Hypothalamus (tissue), 51 donors: ENCODE data around the gene VAMP1.
A peak's percentile ranks its signal among the peaks of the same experiment; 100 is the strongest.
"Not testable (repeated sequence)": the region's sequence is repeated elsewhere in the genome, so short reads cannot be mapped to it uniquely, and the experiment has no call there.

Source experiments
- DNase-seq, 51 donors: peaks; one replicate each; lab custom pipeline; 2025; lab: John Stamatoyannopoulos, UW

VAMP1 gene, protein sequence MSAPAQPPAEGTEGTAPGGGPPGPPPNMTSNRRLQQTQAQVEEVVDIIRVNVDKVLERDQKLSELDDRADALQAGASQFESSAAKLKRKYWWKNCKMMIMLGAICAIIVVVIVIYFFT

DNA sequence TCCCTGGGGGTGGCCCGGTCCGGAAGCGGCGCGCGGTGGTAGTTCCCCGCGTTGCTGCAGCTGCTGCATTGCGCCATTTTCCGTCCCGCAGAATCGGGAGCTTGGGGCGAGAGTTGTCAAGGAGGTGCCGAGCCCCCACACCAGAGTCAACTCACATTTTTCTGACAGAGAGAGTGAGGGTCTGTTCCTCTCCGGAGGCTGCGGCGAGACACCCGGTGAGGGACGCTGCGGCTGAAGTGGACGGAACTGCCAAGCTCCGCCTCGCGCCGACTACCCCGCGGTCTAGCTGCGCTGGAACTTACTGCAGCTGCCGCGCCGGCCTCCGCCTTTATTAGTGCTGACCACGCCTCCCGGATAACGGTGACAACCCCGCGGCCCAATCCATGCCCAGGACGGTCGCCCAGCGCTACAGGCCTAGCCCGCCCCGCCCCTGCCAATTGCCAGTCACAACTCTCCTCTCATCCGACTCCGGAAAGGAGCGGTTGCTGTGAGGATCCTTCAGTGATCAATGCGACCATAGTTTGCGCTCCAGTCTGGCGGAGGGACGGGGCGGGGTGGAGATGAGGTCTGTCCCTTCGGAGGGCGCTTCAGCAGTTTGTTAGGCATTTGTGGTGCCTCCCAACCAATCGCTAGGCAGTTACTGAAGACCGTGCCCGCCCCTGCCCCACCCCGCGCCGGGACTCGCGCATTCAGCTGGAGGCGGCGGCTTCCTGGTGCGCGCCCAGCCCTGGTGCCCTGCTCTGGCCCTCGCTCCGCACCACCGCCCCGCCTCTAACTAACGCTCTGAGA is at the start of gene VAMP1:
VAMP1 (minus strand) TSS at position 303 of the 789 bp plus-strand sequence; CDS start at position 157, 146 bp downstream.
- peak; percentile 86 to 100 (median 99) for DNase-seq

DNA sequence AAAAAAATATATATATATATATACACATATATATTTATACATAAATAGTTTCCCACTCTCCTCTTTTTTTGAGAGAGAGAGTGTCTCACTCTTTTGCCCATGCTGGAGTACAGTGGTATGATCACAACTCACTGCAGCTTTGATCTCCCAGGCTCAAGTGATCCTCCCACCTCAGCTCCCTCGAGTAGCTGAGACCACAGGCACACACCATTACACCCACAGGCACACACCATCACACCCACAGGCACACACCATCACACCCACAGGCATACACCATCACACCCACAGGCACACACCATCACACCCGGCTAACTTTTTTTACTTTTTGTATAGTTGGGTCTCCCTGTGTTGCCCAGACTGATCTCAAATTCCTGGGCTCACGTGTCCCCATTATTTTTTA is 49.7 kb upstream of the VAMP1 start:
- DNase-seq = no peak

DNA sequence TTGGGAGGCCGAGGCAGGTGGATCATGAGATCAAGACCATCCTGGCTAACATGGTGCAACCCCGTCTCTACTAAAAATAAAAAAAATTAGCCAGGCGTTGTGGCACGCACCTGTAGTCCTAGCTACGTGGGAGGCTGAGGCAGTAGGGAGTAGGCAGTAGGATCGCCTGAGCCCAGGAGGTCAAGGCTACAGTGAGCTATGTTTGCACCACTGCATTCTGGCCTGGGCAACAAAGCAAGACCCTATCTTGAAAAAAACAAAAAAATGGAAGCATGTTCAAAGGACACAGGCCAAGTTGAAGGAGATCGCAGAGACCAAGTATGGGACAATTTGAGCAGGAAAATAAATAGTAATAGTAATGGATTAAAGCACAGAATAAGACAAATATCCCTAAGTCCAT is 37.6 kb upstream of the VAMP1 start:
- DNase-seq = no peak

DNA sequence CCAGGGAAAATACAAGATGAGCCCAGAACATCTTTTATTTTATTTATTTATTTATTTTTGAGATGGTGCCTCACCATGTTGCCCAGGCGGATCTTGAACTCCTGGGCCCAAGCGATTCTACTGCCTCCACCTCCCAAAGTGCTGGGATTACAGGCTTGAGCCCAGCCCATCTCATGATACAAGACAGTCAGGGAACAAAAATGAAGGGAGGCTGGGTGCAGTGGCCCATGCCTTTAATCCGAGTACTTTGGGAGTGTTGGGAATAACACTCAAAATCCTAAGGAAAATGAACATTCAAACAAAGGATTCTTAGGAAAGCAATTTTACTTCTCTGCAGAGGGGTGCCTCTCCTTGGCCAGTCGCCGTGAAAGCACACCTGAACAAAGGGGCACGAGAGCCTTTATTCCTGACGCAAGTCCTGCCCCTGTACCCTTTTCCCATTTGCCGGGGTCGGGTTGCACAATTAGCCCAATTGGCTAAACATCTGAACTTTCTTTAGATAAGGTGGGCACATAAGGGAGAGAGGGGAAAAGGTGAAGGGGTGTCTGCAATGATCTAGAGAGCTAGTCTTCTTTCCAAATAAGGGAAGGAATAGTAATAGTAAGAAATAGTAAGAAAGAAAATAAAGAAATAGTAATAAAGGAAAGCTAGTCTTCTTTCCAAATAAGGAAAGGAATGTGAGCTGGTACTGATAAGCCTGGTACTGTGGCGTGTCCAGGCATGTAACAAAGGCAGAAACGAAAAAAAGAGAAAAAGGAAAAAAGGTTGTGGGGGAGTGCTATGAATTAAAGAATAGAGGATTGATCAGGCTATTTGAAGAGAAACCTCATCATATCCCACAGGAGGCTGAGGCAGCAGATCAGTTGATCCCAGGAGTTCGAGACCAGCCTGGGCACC is 36.9 kb upstream of the VAMP1 start:
- DNase-seq = no peak

DNA sequence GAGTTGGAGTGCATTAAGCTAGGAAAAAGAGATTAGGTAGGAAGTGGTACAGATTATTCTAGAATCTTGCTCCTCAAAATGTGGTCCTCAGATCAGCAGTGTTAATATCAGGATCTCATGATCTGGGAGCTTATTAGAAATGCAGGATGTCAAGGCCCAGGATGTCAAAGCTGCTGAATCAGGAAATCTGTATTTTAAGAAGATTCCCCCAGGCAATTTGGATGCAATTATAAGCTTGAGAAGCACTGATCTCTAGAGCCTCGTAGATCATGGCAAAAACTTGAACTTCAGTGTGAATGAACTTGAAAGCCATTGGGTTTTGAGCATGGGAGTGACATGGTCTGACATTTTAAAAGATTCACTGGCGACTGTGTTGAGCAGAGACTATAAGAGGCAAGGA is 30.0 kb upstream of the VAMP1 start:
- DNase-seq = no peak

DNA sequence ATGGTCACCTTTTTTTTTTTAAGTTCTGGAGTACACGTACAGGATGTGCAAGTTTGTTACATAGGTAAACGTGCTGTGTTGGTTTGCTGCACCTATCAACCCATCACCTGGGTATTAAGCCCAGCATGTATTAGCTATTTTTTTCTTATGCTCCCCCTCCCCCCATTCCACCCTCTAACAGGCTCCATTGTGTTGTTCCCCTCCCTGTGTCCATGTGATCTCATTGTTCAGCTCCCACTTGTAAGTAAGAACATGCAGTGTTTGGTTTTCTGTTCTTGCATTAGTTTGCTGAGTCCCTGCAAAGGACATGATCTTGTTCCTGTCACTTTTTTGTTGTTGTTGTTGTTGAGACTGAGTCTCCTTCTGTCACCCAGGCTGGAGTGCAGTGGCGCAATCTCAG is 26.8 kb upstream of the VAMP1 start:
- peak in 19 of 51 donors; percentile 1 to 30 (median 12) for DNase-seq

DNA sequence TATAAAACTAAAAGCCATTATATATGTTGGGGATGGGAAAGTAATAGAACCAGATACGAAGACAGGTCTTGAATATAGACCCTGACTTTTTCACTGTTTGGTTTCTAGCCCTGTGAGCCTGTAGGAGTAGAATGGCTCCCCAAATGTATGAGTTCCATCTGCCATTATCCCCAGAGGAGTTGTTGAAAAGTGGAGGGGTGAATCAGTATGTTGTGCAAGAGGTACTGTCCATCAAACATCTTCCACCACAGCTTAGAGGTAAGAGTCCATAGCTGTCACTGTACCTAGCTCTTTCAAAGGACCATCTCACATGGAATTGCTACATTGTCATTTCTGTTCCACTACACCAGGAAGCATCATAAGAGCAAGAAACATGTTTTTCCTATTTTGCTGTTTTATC is 24.5 kb upstream of the VAMP1 start:
- DNase-seq = no peak

DNA sequence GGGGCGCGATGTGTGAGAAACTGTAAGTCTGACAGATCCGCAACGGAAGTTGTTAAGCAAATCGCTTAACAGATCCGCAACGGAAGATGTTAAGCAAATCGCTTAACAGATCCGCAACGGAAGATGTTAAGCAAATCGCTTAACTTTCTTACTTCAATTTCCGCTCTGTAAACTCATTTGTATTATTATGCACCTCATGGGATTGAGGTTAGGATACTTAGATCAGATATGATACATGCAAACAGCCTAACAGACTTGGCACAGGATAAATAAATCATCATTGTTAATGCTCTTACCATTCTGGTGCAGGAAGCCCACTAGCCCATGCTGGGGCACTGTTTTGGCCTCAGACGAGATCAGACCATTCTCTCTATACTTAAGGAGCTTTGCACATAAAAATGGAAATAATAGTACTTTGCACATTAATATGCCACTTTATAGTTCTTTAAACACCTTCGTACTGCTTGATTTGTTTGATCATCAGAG is 23.8 kb upstream of the VAMP1 start:
- DNase-seq = no peak

DNA sequence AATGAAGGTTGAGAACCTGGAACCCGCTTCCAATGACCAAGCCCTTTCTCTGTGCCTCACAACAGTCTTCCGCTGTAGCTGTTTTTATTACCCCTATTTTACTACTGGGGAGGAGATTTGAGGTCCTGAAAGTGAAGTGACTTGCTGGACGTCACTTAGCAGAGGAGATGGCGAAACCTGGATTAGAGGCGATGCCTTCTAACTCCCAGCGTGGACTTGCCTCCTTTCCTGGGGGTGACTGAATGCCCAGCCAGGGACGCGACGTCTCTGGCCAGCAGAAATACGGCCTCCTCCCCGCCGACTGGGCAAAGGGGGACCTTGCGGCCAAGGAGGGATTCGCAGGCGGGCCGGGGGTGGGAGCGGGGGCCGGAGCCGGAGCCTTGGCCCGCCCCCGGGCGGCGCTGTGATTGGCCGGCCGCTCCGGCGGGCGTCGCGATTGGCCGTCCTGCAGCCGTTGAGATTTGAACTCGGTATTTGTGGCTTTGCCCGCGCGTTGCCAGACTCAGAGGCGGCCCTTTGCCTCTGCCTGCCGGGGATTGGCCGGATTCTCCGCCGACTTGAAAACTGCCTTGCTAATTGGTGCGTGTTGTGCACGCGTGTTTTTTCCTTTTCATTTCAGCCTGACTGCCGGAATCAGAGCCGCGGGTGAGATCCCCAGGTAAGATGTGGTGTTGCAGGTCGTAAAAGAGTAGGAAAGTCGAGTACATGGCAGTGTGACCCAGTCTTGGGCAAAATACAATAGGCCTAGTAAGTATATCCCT is 23.2 kb upstream of the VAMP1 start, which contains the start of gene NCAPD2:
NCAPD2 (plus strand) TSS at position 606 of the 761 bp plus-strand sequence. CDS start 997 bp downstream, outside the sequence.
- DNase-seq = peak; percentile 48 to 98 (median 92)

DNA sequence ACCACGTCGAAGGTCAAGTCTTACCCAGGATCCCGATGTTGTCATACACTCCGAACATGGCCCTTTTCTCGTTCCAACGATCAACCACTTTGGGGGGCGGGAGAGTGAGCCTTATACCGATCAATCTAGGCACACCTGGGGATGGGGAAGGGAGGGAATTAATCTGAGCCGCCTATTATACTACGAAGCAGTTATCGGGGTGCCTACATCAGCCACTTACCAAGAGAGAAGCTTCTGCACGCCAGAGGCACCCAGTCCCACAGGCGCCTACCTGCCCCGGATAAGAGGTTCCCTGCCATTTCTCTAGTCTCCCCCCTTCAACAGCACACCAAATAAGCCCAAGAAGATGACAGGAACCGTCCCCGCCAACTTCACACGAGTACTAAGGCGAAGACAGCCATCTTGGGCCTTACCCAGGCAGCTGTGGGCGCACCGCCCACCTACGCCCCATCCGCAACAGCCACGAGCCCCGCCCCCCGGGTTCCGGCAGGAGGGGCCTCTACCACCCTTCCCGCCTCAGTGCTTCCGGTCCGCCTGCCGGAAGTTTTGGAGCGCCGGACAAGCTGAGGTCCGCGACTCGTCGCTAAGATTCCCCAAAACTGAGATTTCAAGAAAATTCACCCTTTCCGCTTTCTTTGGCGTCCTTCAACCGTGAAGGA is 22.5 kb upstream of the VAMP1 start, which contains the start of gene MRPL51:
MRPL51 (minus strand) TSS at position 425 of the 659 bp plus-strand sequence; CDS start at position 299, 126 bp downstream.
- DNase-seq = peak; percentile 34 to 97 (median 91)

DNA sequence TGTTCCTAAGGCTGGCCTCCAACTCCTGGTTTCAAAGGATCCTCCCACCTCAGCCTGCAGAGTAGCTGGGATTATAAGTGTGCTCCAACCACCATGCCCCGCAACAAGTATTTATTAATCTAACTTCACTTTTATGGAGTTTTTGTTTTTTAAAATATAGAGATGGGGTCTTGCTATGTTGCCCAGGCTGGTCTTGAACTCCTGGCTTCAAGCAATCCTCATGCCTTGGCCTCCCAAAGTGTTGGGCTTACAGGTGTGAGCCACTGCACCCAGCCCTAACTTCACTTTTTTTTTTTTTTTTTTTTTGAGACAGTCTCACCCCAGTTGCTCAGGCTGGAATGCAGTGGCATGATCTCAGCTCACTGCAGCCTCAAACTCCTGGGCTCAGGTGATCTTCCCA is 20.2 kb upstream of the VAMP1 start:
- not testable (repeated sequence) for DNase-seq

DNA sequence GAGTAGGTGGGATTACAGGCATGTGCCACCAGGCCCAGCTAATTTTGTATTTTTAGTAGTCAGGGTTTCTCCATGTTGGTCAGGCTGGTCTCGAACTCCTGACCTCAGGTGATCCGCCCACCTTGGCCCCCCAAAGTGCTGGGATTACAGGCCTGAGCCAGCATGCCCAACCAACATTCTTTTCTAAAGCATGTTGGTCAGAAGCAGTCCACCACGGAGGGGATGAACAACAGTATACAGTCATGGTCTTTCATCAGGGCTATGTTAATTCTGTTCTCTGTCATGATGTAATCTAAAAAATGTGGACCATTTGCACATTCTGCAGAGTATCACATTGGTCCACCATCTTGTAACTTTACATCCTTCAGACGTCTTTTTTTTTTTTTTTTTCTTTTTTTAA is 19.0 kb upstream of the VAMP1 start:
- no peak for DNase-seq

DNA sequence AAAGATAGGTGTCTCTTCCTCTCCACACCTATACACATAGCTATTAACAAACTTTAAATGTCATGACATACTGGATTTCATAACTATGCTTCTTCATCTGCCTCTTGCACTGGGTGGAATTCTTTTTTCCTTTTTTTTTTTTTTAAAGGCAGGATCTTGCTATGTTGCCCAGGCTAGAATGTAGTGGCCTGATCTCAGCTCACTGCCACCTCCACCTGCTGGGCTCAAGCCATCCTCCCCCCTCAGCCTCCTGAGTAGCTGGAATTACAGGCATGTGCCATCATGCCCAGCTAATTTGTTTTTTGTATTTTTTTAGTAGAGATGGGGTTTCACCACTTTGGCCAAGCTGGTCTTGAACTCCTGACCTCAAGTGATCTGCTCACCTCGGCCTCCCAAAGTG is 17.8 kb upstream of the VAMP1 start:
- no peak for DNase-seq

DNA sequence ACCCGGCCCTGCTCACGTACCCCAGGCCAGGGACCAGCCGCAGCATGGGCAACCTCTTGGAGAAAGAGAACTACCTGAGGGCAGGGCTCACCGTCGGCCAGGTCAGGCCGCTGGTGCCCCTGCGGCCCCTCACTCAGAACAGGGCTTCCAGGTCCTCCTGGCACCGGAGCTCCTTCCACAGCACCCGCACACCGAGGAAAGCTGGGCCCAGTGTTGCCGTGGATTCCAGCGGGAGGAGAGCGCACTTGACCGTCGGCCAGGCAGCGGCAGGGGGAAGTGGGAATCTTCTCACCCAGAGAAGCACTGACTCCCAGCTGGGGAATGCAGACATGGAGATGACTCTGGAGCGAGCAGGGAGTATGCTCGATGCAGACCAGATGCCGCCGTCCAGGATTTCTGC is 7.9 kb upstream of the VAMP1 start:
- DNase-seq = no peak

DNA sequence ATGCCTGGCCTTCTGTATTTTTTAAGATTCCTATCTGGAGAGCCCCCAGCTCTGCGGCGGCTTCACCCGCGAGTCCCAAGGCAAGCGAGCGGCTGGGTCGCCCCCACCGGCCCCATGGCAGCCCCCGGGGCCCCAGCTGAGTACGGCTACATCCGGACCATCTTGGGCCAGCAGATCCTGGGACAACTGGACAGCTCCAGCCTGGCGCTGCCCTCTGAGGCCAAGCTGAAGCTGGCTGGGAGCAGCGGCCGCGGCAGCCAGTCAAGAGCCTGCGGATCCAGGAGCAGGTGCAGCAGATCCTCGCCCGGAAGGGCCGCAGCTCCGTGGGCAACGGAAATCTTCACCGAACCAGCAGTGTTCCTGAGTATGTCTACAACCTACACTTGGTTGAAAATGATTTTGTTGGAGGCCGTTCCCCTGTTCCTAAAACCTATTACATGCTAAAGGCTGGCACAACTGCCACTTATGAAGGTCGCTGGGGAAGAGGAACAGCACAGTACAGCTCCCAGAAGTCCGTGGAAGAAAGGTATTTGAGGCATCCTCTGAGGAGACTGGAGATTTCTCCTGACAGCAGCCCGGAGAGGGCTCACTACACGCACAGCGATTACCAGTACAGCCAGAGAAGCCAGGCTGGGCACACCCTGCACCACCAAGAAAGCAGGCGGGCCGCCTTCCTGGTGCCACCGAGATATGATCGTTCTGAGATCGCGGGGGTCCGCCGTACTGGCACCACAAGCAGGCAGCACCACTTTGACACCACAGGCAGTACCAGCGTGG is 7.3 kb upstream of the VAMP1 start:
- DNase-seq = not testable (repeated sequence)

DNA sequence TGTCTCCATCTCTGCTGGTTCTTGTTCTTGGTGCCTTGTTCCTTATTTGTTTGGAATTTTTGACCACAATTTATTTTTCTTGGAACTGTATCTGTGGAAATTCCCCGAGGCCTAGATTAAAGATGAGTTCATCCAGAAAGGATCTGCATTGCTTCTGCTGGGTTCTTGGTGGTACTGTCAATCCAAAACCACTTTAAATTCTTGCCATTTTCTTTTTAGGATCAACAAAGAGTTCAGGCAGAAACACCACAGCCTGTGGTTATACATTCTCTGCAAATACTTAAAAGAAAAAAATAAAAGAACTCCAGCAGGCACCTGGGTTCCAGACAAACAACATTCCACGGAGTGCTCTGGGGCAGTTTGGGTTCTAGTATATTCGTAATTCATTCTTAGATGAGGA is 6.0 kb upstream of the VAMP1 start:
- DNase-seq = no peak

DNA sequence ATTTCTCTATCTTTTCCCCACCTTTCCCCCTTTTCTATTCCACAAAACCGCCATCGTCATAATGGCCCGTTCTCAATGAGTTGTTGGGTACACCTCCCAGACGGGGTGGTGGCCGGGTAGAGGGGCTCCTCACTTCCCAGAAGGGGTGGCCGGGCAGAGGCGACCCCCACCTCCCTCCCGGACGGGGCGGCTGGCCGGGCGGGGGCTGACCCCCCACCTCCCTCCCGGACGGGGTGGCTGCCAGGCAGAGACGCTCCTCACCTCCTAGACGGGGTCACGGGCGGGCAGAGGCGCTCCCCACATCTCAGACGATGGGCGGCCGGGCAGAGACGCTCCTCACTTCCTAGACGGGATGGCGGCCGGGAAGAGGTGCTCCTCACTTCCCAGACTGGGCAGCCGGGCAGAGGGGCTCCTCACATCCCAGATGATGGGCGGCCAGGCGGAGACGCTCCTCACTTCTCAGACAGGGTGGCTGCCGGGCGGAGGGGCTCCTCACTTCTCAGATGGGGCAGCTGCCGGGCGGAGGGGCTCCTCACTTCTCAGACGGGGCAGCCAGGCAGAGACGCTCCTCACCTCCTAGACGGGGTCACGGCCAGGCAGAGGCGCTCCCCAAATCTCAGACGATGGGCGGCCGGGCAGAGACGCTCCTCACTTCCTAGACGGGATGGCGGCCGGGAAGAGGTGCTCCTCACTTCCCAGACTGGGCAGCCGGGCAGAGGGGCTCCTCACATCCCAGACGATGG is 4.9 kb upstream of the VAMP1 start:
- not testable (repeated sequence) for DNase-seq

DNA sequence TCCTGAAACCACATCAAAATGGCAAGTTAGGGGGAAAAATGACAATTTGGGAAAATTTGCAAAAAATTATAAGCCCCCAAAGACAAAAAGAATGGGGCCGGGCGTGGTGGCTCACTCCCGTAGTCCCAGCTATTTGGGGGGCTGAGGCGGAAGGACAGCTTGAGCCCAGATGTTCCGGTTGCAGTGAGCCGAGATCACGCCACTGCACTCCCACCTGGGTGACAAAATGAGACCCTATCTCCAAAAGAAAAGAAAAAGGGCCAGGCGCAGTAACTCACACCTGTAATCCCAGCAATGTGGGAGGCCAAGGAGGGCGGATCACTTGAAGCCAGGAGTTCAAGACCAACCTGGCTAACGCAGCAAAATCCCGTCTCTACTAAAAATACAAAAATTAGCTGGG is 2.0 kb upstream of the VAMP1 start:
- no peak for DNase-seq
